Neural cell (in vitro differentiated cells): ENCODE results near the gene IQCK. TPM values are rescaled to one million over a fixed set of nuclear protein-coding genes. Genes with fewer than 3 reads are reported as not detected.
"Not testable (repeated sequence)": the region's sequence is repeated elsewhere in the genome, so short reads cannot be mapped to it uniquely, and the experiment has no call there.

Experiments
- H2AFZ ChIP-seq: fragments of 200-600, 300-800 bp; sonication (generic), shearing (Covaris generic); 2 replicates; pipeline ENCODE4 v1.6.0; 2014; ENCODE audit warnings: low read depth, mild to moderate bottlenecking, antibody characterized with exemption, low read length, moderate library complexity
- H3F3A ChIP-seq: fragments of 200-600 bp; shearing (Covaris generic); 2 replicates; pipeline ENCODE4 v1.6.1; 2016; ENCODE audit warnings: mild to moderate bottlenecking, moderate library complexity, mixed read lengths, antibody characterized with exemption, low read length; ENCODE audit not compliant: insufficient read depth, poor library complexity, severe bottlenecking
- H3K27ac ChIP-seq: fragments of 200-600, 300-800 bp; sonication (generic), shearing (Covaris generic); 2 replicates; pipeline ENCODE4 v1.5.1; 2014; ENCODE audit warnings: mild to moderate bottlenecking, low read length, moderate library complexity
- H3K27me3 ChIP-seq: fragments of 300-800, 200-600 bp; sonication (generic), shearing (Covaris generic); 2 replicates; pipeline ENCODE4 v1.6.0; 2014; ENCODE audit warnings: mild to moderate bottlenecking, low read depth, low read length, moderate library complexity; ENCODE audit not compliant: insufficient read depth
- H3K36me3 ChIP-seq: fragments of 300-800, 200-600 bp; sonication (generic), shearing (Covaris generic); 2 replicates; pipeline ENCODE4 v1.5.1; 2014; ENCODE audit warnings: mild to moderate bottlenecking, antibody characterized with exemption, low read length, moderate library complexity; ENCODE audit not compliant: insufficient read depth
- H3K4me2 ChIP-seq: fragments of 300-800, 200-600 bp; sonication (generic), shearing (Covaris generic); 2 replicates; pipeline ENCODE4 v1.6.0; 2014; ENCODE audit warnings: mild to moderate bottlenecking, low read length
- H3K4me3 ChIP-seq: fragments of 300-800, 200-600 bp; sonication (generic), shearing (Covaris generic); 2 replicates; pipeline ENCODE4 v1.5.1; 2014; ENCODE audit warnings: mild to moderate bottlenecking, low read length, moderate library complexity
- H3K79me2 ChIP-seq: fragments of 200-600 bp; shearing (Covaris generic); replicated peaks from 2 replicates; pipeline ENCODE4 v1.6.0; 2014; ENCODE audit warnings: mild to moderate bottlenecking, low read length, moderate library complexity; ENCODE audit not compliant: insufficient read depth
- H3K9ac ChIP-seq: fragments of 300-800, 200-600 bp; sonication (generic), shearing (Covaris generic); 2 replicates; pipeline ENCODE4 v1.6.1; 2016; ENCODE audit warnings: mild to moderate bottlenecking, low read length, mixed read lengths
- H3K9me2 ChIP-seq: fragments of 200-600 bp; shearing (Covaris generic); 2 replicates; pipeline ENCODE4 v1.6.1; 2016; ENCODE audit warnings: mild to moderate bottlenecking, low read length, mixed read lengths; ENCODE audit not compliant: insufficient read depth
- H3K9me3 ChIP-seq: fragments of 200-600, 300-800 bp; sonication (generic), shearing (Covaris generic); 2 replicates; pipeline ENCODE4 v1.6.1; 2016; ENCODE audit warnings: mild to moderate bottlenecking, mixed run types, low read length, moderate library complexity, mixed read lengths
- H4K20me1 ChIP-seq: fragments of 200-600 bp; shearing (Covaris generic); 2 replicates; pipeline ENCODE4 v1.6.1; 2016; ENCODE audit warnings: mild to moderate bottlenecking, mixed run types; ENCODE audit not compliant: insufficient read depth
- CTCF ChIP-seq: fragments of 450-650 bp; IDR thresholded peaks from 2 replicates; pipeline ENCODE4 v1.5.1; 2014; ENCODE audit warnings: antibody characterized with exemption, mild to moderate bottlenecking, moderate library complexity; ENCODE audit not compliant: poor library complexity, severe bottlenecking
- EP300 ChIP-seq: fragments of 450-650 bp; conservative IDR thresholded peaks from 2 replicates; pipeline ENCODE4 v1.6.1; 2014; ENCODE audit warnings: antibody characterized with exemption, mild to moderate bottlenecking, moderate library complexity; ENCODE audit not compliant: poor library complexity, severe bottlenecking
- EZH2 ChIP-seq: fragments of 200-600, 300-800 bp; shearing (Covaris generic), sonication (generic); IDR thresholded peaks from 2 replicates; pipeline ENCODE4 v1.6.1; 2014; ENCODE audit warnings: antibody characterized with exemption, low read length, borderline replicate concordance, mild to moderate bottlenecking; ENCODE audit not compliant: insufficient read depth, poor library complexity, severe bottlenecking
- MXI1 ChIP-seq: fragments of 450-650 bp; conservative IDR thresholded peaks from 2 replicates; pipeline ENCODE4 v1.6.1; 2014; ENCODE audit warnings: antibody characterized with exemption, mild to moderate bottlenecking; ENCODE audit not compliant: poor library complexity, severe bottlenecking
- POLR2AphosphoS5 ChIP-seq: IDR thresholded peaks from 2 replicates; pipeline ENCODE4 v1.6.1; 2012
- RAD21 ChIP-seq: fragments of 450-650 bp; conservative IDR thresholded peaks from 2 replicates; pipeline ENCODE4 v1.6.1; 2014; ENCODE audit warnings: antibody characterized with exemption, mild to moderate bottlenecking, moderate library complexity
- REST ChIP-seq: IDR thresholded peaks from 2 replicates; pipeline ENCODE4 v1.6.1; 2012; ENCODE audit warnings: borderline replicate concordance
- SMC3 ChIP-seq: fragments of 450-650 bp; conservative IDR thresholded peaks from 2 replicates; pipeline ENCODE4 v1.6.1; 2014; ENCODE audit warnings: antibody characterized with exemption, mild to moderate bottlenecking, moderate library complexity; ENCODE audit not compliant: poor library complexity
- TAF1 ChIP-seq: IDR thresholded peaks from 2 replicates; pipeline ENCODE4 v1.6.1; 2012; ENCODE audit warnings: low read depth
- polyA plus RNA-seq: library from polyadenylated mRNA; depleted of rRNA; stranded (reverse); fragments of >200 nt; gene quantifications from 2 replicates; pipeline ENCODE4 v1.2.3, GENCODE V29; 2014

Gene IQCK
- polyA plus RNA-seq, 1 donor from 2014 or later = 10.2 TPM

GRCh38 chr16:19785512-19786130, 67.5 kb downstream of the IQCK start:
- peaks cover 8% of the 10 kb centered on the region for H3F3A ChIP-seq
- H3K4me3 ChIP-seq = no peak overlapping the region
- no peaks in the 10 kb centered on the region for H3K9me3 ChIP-seq
- H3K79me2 ChIP-seq = no peaks in the 10 kb centered on the region
- no peak overlapping the region for H3K27ac ChIP-seq
- H3K9ac ChIP-seq = no peak overlapping the region
- H4K20me1 ChIP-seq = no peaks in the 10 kb centered on the region
- H2AFZ ChIP-seq = no peak overlapping the region
- H3K9me2 ChIP-seq = no peaks in the 10 kb centered on the region
- no peaks in the 10 kb centered on the region for H3K27me3 ChIP-seq
- no peaks in the 10 kb centered on the region for H3K36me3 ChIP-seq
- TF ChIP-seq POLR2AphosphoS5 (no peak), RAD21 (no peak), EZH2 (no peak), CTCF (no peak), EP300 (no peak), SMC3 (no peak)
- no peak overlapping the region for H3K4me2 ChIP-seq

GRCh38 chr16:19801369-19801768, 83.3 kb downstream of the IQCK start:
- H3F3A ChIP-seq, H3K79me2 ChIP-seq, H3K9me3 ChIP-seq, H3K27ac ChIP-seq, H3K9me2 ChIP-seq, H2AFZ ChIP-seq, H4K20me1 ChIP-seq, H3K4me2 ChIP-seq, H3K4me3 ChIP-seq, H3K9ac ChIP-seq, H3K36me3 ChIP-seq, H3K27me3 ChIP-seq: not testable (repeated sequence)

- not testable (repeated sequence) for H3K79me2 ChIP-seq, H3K4me2 ChIP-seq, H3K9me2 ChIP-seq, H3K27me3 ChIP-seq, H3K9ac ChIP-seq, H3K9me3 ChIP-seq, H4K20me1 ChIP-seq, H3K36me3 ChIP-seq, H3K4me3 ChIP-seq, H3F3A ChIP-seq, H2AFZ ChIP-seq, H3K27ac ChIP-seq
Observed at GRCh38 chr16:19801824-19802223, 83.8 kb downstream of the IQCK start.

GRCh38 chr16:19802612-19803011, 84.5 kb downstream of the IQCK start:
- Histone ChIP-seq H3K4me2 (no peak overlapping the region), H3F3A (no peaks in the 10 kb centered on the region), H3K9me2 (no peaks in the 10 kb centered on the region), H3K27ac (no peak overlapping the region), H3K36me3 (no peaks in the 10 kb centered on the region), H4K20me1 (no peaks in the 10 kb centered on the region), H3K27me3 (no peaks in the 10 kb centered on the region), H3K9me3 (no peaks in the 10 kb centered on the region), H2AFZ (no peak overlapping the region), H3K79me2 (no peaks in the 10 kb centered on the region), H3K4me3 (no peak overlapping the region), H3K9ac (no peak overlapping the region)
- TF ChIP-seq REST (no peak), CTCF (no peak), RAD21 (no peak), MXI1 (no peak), EP300 (no peak), SMC3 (no peak), TAF1 (no peak), POLR2AphosphoS5 (no peak), EZH2 (no peak)
